Measurements from ENCODE around the gene LHPP.

The LHPP gene

DNA sequence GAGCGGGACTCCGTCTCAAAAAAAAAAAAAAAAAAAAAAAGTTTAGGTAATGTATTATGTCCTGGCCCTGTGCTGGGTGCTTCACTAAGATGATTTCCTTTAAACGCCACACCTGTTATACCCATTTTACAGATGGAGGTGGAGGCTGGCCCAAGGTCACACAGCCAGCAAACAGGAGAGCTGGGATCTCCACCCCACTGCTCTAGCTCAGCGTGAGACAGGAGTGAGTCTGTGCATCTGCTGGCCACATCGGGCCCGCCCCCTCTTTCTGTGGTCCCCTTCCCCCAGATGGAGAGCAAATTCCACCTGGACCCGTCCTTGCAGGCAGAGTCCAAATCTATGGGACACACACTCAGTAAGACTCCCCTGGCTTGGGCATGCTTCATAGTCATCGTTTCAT, 51.0 kb downstream of the LHPP start:
- TF ChIP-seq, protein P1, sequence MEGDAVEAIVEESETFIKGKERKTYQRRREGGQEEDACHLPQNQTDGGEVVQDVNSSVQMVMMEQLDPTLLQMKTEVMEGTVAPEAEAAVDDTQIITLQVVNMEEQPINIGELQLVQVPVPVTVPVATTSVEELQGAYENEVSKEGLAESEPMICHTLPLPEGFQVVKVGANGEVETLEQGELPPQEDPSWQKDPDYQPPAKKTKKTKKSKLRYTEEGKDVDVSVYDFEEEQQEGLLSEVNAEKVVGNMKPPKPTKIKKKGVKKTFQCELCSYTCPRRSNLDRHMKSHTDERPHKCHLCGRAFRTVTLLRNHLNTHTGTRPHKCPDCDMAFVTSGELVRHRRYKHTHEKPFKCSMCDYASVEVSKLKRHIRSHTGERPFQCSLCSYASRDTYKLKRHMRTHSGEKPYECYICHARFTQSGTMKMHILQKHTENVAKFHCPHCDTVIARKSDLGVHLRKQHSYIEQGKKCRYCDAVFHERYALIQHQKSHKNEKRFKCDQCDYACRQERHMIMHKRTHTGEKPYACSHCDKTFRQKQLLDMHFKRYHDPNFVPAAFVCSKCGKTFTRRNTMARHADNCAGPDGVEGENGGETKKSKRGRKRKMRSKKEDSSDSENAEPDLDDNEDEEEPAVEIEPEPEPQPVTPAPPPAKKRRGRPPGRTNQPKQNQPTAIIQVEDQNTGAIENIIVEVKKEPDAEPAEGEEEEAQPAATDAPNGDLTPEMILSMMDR (conservative IDR thresholded peaks at IDR 0.05; ENCODE audit: low read depth, low read length) = no peak
- H3K4me3 ChIP-seq (ENCODE audit: low read depth, low read length) = no peak overlapping the region
- no peak for DNase-seq (ENCODE audit: low read depth)

DNA sequence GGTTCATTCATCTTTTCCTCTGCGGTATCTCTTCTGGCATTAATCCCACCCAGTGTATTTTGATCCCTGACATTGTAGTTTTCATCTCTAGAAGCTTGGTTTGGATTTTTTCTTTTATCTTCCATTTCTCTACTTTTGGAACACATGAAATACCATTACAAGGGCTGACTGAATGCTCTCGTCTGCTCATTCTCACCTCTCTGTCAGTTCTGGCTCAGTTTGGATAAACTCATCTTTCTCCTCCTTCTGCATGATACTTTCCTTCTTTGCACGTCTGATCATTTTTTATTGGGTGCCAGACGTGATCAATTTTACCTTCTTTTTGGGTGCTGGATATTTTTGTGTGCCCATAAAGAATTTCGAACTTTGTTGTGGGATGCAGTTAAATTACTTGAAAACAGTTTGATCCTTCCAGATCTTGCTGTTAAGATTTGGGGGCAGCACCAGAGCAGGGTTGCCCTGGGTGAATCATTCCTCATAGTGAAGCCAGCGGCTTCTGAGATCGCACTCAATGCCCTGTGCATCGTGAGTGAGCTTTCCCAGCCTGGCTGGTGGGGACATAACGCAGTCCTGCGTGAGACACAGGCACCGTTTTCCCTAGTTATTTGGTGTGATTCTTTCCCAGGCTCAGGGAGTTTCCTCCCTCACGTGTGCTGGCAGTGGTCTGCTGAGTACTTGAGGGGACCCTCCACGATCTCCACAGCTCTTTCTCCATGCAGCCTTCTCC, 53.8 kb downstream of the LHPP start:
- TF ChIP-seq, protein P1 (conservative IDR thresholded peaks at IDR 0.05; ENCODE audit: low read depth, low read length) = no peak
- no peak for DNase-seq (ENCODE audit: low read depth)
- H3K4me3 ChIP-seq (ENCODE audit: low read depth, low read length) = no peak overlapping the region

DNA sequence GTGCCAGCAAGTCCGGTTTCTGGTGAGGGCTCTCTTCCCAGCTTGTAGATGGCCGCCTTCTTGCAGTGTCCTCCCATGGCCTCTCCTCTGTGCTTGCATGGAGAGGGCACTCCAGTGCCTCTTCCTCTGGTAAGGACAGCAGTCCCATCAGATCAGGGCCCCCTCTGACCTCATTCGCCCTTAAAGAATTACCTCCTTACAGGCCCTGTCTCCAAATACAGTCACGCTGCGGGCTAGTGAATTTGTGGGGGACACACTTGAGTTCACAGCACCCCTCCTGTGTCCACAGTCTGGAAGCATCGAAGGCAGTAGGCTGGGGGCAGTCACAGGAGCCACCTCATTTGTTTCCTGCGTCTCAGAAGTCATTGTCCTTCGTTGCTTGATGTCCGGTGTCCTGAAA, 54.6 kb downstream of the LHPP start:
- no peak for DNase-seq (ENCODE audit: low read depth)
- no peak overlapping the region for H3K4me3 ChIP-seq (ENCODE audit: low read depth, low read length)
- TF ChIP-seq, protein P1 (conservative IDR thresholded peaks at IDR 0.05; ENCODE audit: low read depth, low read length) = no peak

- TF ChIP-seq, protein P1 (conservative IDR thresholded peaks at IDR 0.05; ENCODE audit: low read depth, low read length) = no peak
- no peak overlapping the region for H3K4me3 ChIP-seq (ENCODE audit: low read depth, low read length)
- no peak for DNase-seq (ENCODE audit: low read depth)
These were observed 55.2 kb downstream of the LHPP start for GRCh38 chr10:124516746-124517397.

DNA sequence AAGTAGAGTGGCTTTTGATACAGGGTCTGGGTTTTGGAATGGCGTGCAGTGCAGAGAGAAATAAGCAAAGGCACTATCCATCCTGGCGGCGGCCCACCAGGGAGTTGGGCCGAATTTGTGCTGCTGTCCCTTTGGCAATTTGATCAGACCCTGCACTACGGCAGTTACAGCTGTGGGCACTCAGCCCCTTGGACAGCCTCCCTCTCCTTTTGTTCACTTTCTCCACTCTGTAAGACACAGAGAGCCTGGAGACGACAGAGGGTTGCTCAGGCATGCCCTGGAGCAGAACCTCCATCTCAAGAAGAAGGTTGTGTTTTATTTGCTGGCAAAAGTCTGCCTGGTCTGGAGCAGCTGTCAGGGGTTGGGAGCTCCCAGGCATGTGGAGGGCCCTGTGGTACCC, 55.8 kb downstream of the LHPP start:
- TF ChIP-seq, protein P1 (conservative IDR thresholded peaks at IDR 0.05; ENCODE audit: low read depth, low read length) = no peak
- no peak overlapping the region for H3K4me3 ChIP-seq (ENCODE audit: low read depth, low read length)
- no peak for DNase-seq (ENCODE audit: low read depth)

- H3K4me3 ChIP-seq (ENCODE audit: low read depth, low read length) = no peak overlapping the region
- TF ChIP-seq, protein P1 (conservative IDR thresholded peaks at IDR 0.05; ENCODE audit: low read depth, low read length) = no peak
- DNase-seq (ENCODE audit: low read depth) = no peak
These were observed 56.3 kb downstream of the LHPP start for GRCh38 chr10:124517931-124518330.

GRCh38 chr10:124518366-124518765, 56.7 kb downstream of the LHPP start:
- TF ChIP-seq, protein P1 (conservative IDR thresholded peaks at IDR 0.05; ENCODE audit: low read depth, low read length) = no peak
- no peak overlapping the region for H3K4me3 ChIP-seq (ENCODE audit: low read depth, low read length)
- DNase-seq (ENCODE audit: low read depth) = no peak
